Karpas-422 (cell line): Measurements from ENCODE around the gene PECR. TPM values are rescaled to one million over a fixed set of nuclear protein-coding genes. Genes with fewer than 3 reads are reported as not detected.

Source experiments
- total RNA-seq: library from RNA; depleted of rRNA; stranded (reverse); fragments of >200 nt; shearing (Covaris generic); gene quantifications from 2 replicates; pipeline ENCODE4 v1.2.3, GENCODE V29; 2014; ENCODE audit warnings: low replicate concordance; rRNA removed

Gene PECR
- total RNA-seq, 1 experiment from 2014 or later: 0.30 TPM

Other genes with a start within 250 kb of the PECR start
- 0.11 and 0.15 TPM in 2 replicates for gene MREG, start 68.3 kb downstream of the PECR start, total RNA-seq
- not detected in 2 replicates for gene TMEM169, start 110 bp upstream of the PECR start, total RNA-seq
- gene XRCC5, start 27.5 kb upstream of the PECR start, total RNA-seq: 102 and 107 TPM in 2 replicates